ENCODE measurements around the gene EPS15.

GRCh38 chr1:51482881-51483280, 36.2 kb downstream of the EPS15 start:
- TF ChIP-seq HDGF (IDR thresholded peaks at IDR 0.05; ENCODE audit: borderline replicate concordance) = no peak
- TF ChIP-seq ZNF384 (IDR thresholded peaks at IDR 0.05) = no peak
- no peak for TF ChIP-seq BHLHE40 (IDR thresholded peaks at IDR 0.05; ENCODE audit: borderline replicate concordance)
- TF ChIP-seq TARDBP (IDR thresholded peaks at IDR 0.05) = no peak
- TF ChIP-seq FOXM1 (IDR thresholded peaks at IDR 0.05; ENCODE audit: borderline replicate concordance) = no peak
- no peak for TF ChIP-seq ARNT (IDR thresholded peaks at IDR 0.05)
- TF ChIP-seq SP1 (IDR thresholded peaks at IDR 0.05) = no peak
- no peak for TF ChIP-seq SUZ12 (IDR thresholded peaks at IDR 0.05)
- no peak for TF ChIP-seq FOXK2 (IDR thresholded peaks at IDR 0.05)
- TF ChIP-seq NFRKB (IDR thresholded peaks at IDR 0.05) = no peak
- no peak for TF ChIP-seq LEF1 (IDR thresholded peaks at IDR 0.05; ENCODE audit: borderline replicate concordance)
- TF ChIP-seq ELF4 (IDR thresholded peaks at IDR 0.05) = no peak
- no peak for TF ChIP-seq L3MBTL2 (conservative IDR thresholded peaks at IDR 0.05)
- no peak for TF ChIP-seq FOXA1 (IDR thresholded peaks at IDR 0.05)

Data from HEK293T (cell line).